ENCODE measurements around the gene MTF1.
"Not testable (repeated sequence)": the region's sequence is repeated elsewhere in the genome, so short reads cannot be mapped to it uniquely, and the experiment has no call there.

MTF1 gene

GRCh38 chr1:37782491-37782890 is 76.9 kb downstream of the MTF1 start:
- DNase-seq, result no peak

GRCh38 chr1:37778654-37779053 is 80.7 kb downstream of the MTF1 start:
- DNase-seq, result no peak

GRCh38 chr1:37776946-37777516 is 82.4 kb downstream of the MTF1 start:
- DNase-seq, result no peak

GRCh38 chr1:37771440-37771839 is 88.0 kb downstream of the MTF1 start:
- not testable (repeated sequence) for DNase-seq

GRCh38 chr1:37767488-37767887 is 91.9 kb downstream of the MTF1 start:
- DNase-seq, result no peak

GRCh38 chr1:37765916-37766664 is 93.3 kb downstream of the MTF1 start:
- DNase-seq, result no peak

- no peak for DNase-seq
Measured at GRCh38 chr1:37764888-37765441, 94.4 kb downstream of the MTF1 start, which contains the start of gene EPHA10. Gene EPHA10 (minus strand): TSS chr1:37765120. CDS start chr1:37765066, 54 bp downstream.

GRCh38 chr1:37764414-37764825 is 95.0 kb downstream of the MTF1 start:
- no peak for DNase-seq

GRCh38 chr1:37763791-37764413 is 95.5 kb downstream of the MTF1 start:
- no peak for DNase-seq

- no peak for DNase-seq
Measured at GRCh38 chr1:37762516-37762915, 96.9 kb downstream of the MTF1 start.

- DNase-seq, result no peak
Measured at GRCh38 chr1:37761416-37762095, 97.8 kb downstream of the MTF1 start.

All from GF-D8 (cell line).